GM23338 (cell line): Measurements from ENCODE around the gene SAMD13. TPM values are rescaled to one million over a fixed set of nuclear protein-coding genes. Genes with fewer than 3 reads are reported as not detected.

Source experiments
- ATAC-seq: fragments of 200-7000 bp; cut with Tn5 transposase; 3 replicates; pipeline ENCODE4 v1.9.1; 2020
- DNase-seq: peaks from one replicate; pipeline ENCODE4 v3.0.0-alpha.2; 2015; ENCODE audit warnings: low spot score
- H2AFZ ChIP-seq: fragments of 200-600 bp; sonication (generic); 2 replicates; pipeline ENCODE4 v1.8.0; 2016; ENCODE audit warnings: antibody characterized with exemption, mild to moderate bottlenecking, moderate library complexity
- H3F3A ChIP-seq: fragments of 200-600 bp; sonication (generic); replicated peaks from 2 replicates; pipeline ENCODE4 v1.8.0; 2017; ENCODE audit warnings: antibody characterized with exemption, mixed run types, low read depth
- H3K27ac ChIP-seq: fragments of 200-600 bp; sonication (generic); 2 replicates; pipeline ENCODE4 v1.6.1; 2016; ENCODE audit warnings: low read depth
- H3K27me3 ChIP-seq: fragments of 200-600 bp; sonication (generic); 2 replicates; pipeline ENCODE4 v1.8.0; 2016; ENCODE audit warnings: mild to moderate bottlenecking, mixed run types, moderate library complexity; ENCODE audit not compliant: insufficient read depth
- H3K36me3 ChIP-seq: fragments of 200-600 bp; sonication (generic); 2 replicates; pipeline ENCODE4 v1.8.0; 2016; ENCODE audit warnings: mild to moderate bottlenecking; ENCODE audit not compliant: insufficient read depth
- H3K4me1 ChIP-seq: fragments of 200-600 bp; sonication (generic); 2 replicates; pipeline ENCODE4 v1.8.0; 2016; ENCODE audit warnings: mild to moderate bottlenecking, moderate library complexity; ENCODE audit not compliant: insufficient read depth
- H3K4me2 ChIP-seq: fragments of 200-600 bp; sonication (generic); 2 replicates; pipeline ENCODE4 v1.7.1; 2017; ENCODE audit warnings: mixed run types
- H3K4me3 ChIP-seq: fragments of 200-600 bp; sonication (generic); 2 replicates; pipeline ENCODE4 v1.6.1; 2016; ENCODE audit warnings: mixed run types
- H3K79me2 ChIP-seq: fragments of 200-600 bp; sonication (generic); replicated peaks from 2 replicates; pipeline ENCODE4 v1.8.0; 2017; ENCODE audit warnings: mild to moderate bottlenecking; ENCODE audit not compliant: insufficient read depth
- H3K9me2 ChIP-seq: fragments of 200-600 bp; sonication (generic); 2 replicates; pipeline ENCODE4 v1.8.0; 2017; ENCODE audit not compliant: insufficient read depth
- H4K20me1 ChIP-seq: fragments of 200-600 bp; sonication (generic); replicated peaks from 2 replicates; pipeline ENCODE4 v1.8.0; 2017; ENCODE audit warnings: mild to moderate bottlenecking; ENCODE audit not compliant: insufficient read depth
- H3K27ac Mint-ChIP-seq: 2 replicates; pipeline ENCODE4 v1.8.0; 2020; ENCODE audit warnings: inconsistent platforms, mild to moderate bottlenecking, moderate library complexity, mixed read lengths
- H3K27me3 Mint-ChIP-seq: 3 replicates; pipeline ENCODE4 v1.8.0; 2022; ENCODE audit warnings: low read depth, mild to moderate bottlenecking, moderate library complexity, mixed read lengths, inconsistent platforms; ENCODE audit not compliant: insufficient read depth, poor library complexity
- H3K36me3 Mint-ChIP-seq: 3 replicates; pipeline ENCODE4 v1.8.0; 2021; ENCODE audit warnings: low read depth, mild to moderate bottlenecking, inconsistent platforms, moderate library complexity, mixed read lengths
- H3K4me1 Mint-ChIP-seq: 3 replicates; pipeline ENCODE4 v1.8.0; 2020; ENCODE audit warnings: mild to moderate bottlenecking, inconsistent platforms, mixed read lengths
- H3K4me3 Mint-ChIP-seq: 3 replicates; pipeline ENCODE4 v1.8.0; 2021; ENCODE audit warnings: moderate library complexity, mild to moderate bottlenecking, inconsistent platforms, mixed read lengths
- H3K9me3 Mint-ChIP-seq: 3 replicates; pipeline ENCODE4 v1.8.0; 2020; ENCODE audit warnings: moderate library complexity, mild to moderate bottlenecking, inconsistent platforms, mixed read lengths
- CREB1 ChIP-seq: fragments of 250-450 bp; sonication (Bioruptor Pico); IDR thresholded peaks from 2 replicates; pipeline ENCODE4 v1.5.0; 2020; ENCODE audit warnings: low read depth, mild to moderate bottlenecking, moderate library complexity
- ETS1 ChIP-seq: IDR thresholded peaks from 2 replicates; pipeline ENCODE4 v1.6.1; 2016; ENCODE audit warnings: antibody characterized with exemption
- EZH2 ChIP-seq: fragments of 200-600 bp; sonication (generic); IDR thresholded peaks from one replicate; pipeline ENCODE4 v1.8.0; 2017; ENCODE audit warnings: antibody characterized with exemption, mild to moderate bottlenecking, low read depth; ENCODE audit not compliant: unreplicated experiment
- EZH2phosphoT487 ChIP-seq: fragments of 200-600 bp; sonication (generic); IDR thresholded peaks from one replicate; pipeline ENCODE4 v1.8.1; 2018; ENCODE audit warnings: antibody characterized with exemption; ENCODE audit not compliant: unreplicated experiment
- JUNB ChIP-seq: IDR thresholded peaks from one replicate; pipeline ENCODE4 v1.6.1; 2016; ENCODE audit warnings: antibody characterized with exemption; ENCODE audit not compliant: unreplicated experiment
- NANOG ChIP-seq: IDR thresholded peaks from 2 replicates; pipeline ENCODE4 v1.6.1; 2016; ENCODE audit warnings: antibody characterized with exemption, borderline replicate concordance
- POLR2AphosphoS5 ChIP-seq: IDR thresholded peaks from 2 replicates; pipeline ENCODE4 v1.6.1; 2016; ENCODE audit warnings: antibody characterized with exemption, low read depth
- STAT1 ChIP-seq: IDR thresholded peaks from one replicate; pipeline ENCODE4 v1.6.1; 2016; ENCODE audit warnings: antibody characterized with exemption; ENCODE audit not compliant: unreplicated experiment
- ZNF114 ChIP-seq: fragments of 250-450 bp; sonication (Bioruptor Pico); IDR thresholded peaks from 2 replicates; pipeline ENCODE4 v1.5.0; 2020; ENCODE audit warnings: mild to moderate bottlenecking, moderate library complexity
- ZNF331 ChIP-seq: fragments of 250-450 bp; sonication (Bioruptor Pico); IDR thresholded peaks from 2 replicates; pipeline ENCODE4 v1.5.0; 2020; ENCODE audit warnings: low read depth, mild to moderate bottlenecking, moderate library complexity
- ZNF462 ChIP-seq: fragments of 250-450 bp; sonication (Bioruptor Pico); IDR thresholded peaks from 2 replicates; pipeline ENCODE4 v1.5.0; 2020; ENCODE audit warnings: mild to moderate bottlenecking, moderate library complexity
- polyA plus RNA-seq: library from polyadenylated mRNA; unstranded; fragments of >200 nt; fragmentation: Nextera tagmentation; extraction: Ambion mirVana; gene quantifications from 2 replicates; pipeline ENCODE4 v1.2.1, GENCODE V29; 2016
- total RNA-seq: library from RNA; depleted of rRNA; stranded (reverse); fragments of >200 nt; shearing (Covaris generic); gene quantifications from 2 replicates; pipeline ENCODE4 v1.2.3, GENCODE V29; 2014
- TF ChIP-seq, protein P1 (sequence below): IDR thresholded peaks from one replicate; pipeline ENCODE4 v1.6.1; 2018; ENCODE audit warnings: antibody characterized with exemption; ENCODE audit not compliant: unreplicated experiment
- TF ChIP-seq, protein P2 (sequence below), 2 experiments: fragments of 200-600 bp in 1 of 2; sonication (generic) in 1 of 2; conservative IDR thresholded peaks; 2 replicates each; pipeline versions ENCODE4 v1.5.1 to v1.6.1; 2016 to 2017; ENCODE audit warnings: antibody characterized with exemption in 2 of 2, low read depth in 2 of 2, mild to moderate bottlenecking in 2 of 2, moderate library complexity in 1 of 2

The SAMD13 gene
- total and polyA plus RNA-seq, 2 experiments from 2014 or later = 2.5 to 3.6 TPM

- TF ChIP-seq, protein P1, sequence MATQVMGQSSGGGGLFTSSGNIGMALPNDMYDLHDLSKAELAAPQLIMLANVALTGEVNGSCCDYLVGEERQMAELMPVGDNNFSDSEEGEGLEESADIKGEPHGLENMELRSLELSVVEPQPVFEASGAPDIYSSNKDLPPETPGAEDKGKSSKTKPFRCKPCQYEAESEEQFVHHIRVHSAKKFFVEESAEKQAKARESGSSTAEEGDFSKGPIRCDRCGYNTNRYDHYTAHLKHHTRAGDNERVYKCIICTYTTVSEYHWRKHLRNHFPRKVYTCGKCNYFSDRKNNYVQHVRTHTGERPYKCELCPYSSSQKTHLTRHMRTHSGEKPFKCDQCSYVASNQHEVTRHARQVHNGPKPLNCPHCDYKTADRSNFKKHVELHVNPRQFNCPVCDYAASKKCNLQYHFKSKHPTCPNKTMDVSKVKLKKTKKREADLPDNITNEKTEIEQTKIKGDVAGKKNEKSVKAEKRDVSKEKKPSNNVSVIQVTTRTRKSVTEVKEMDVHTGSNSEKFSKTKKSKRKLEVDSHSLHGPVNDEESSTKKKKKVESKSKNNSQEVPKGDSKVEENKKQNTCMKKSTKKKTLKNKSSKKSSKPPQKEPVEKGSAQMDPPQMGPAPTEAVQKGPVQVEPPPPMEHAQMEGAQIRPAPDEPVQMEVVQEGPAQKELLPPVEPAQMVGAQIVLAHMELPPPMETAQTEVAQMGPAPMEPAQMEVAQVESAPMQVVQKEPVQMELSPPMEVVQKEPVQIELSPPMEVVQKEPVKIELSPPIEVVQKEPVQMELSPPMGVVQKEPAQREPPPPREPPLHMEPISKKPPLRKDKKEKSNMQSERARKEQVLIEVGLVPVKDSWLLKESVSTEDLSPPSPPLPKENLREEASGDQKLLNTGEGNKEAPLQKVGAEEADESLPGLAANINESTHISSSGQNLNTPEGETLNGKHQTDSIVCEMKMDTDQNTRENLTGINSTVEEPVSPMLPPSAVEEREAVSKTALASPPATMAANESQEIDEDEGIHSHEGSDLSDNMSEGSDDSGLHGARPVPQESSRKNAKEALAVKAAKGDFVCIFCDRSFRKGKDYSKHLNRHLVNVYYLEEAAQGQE = no peak
- TF ChIP-seq ETS1 (no peak), CREB1 (CRISPR knock-in tag) (no peak), ZNF331 (CRISPR knock-in tag) (no peak), EZH2 (no peak), JUNB (no peak), POLR2AphosphoS5 (no peak), STAT1 (no peak), EZH2phosphoT487 (no peak), ZNF114 (CRISPR knock-in tag) (no peak), NANOG (no peak)
Observed at GRCh38 chr1:84319662-84320061, 18.2 kb downstream of the SAMD13 start (continued).

DNA sequence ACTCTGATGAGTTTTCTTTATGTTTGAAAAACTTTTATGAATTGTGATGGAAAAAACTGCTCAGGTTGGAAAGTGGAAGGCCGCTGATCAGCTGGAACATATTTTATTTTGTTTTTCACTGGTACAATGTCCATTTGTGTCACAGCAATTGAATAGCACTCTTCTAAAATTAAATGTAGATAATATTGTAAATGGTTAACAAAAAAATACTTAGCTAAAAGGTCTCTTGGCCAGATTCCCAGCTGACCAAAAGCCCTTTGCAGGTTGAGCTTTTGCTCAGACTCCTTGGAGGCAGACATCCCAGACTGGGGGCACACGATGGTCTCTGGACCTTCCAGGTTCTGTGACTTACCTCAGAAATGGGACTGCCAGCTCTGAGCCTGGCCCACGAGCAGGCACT is 26.3 kb downstream of the SAMD13 start:
- no peaks in the 10 kb centered on the region for H3K9me3 Mint-ChIP-seq
- H3K4me3 Mint-ChIP-seq = no peak overlapping the region
- no peaks in the 10 kb centered on the region for H4K20me1 ChIP-seq
- H3K27ac ChIP-seq = no peak overlapping the region
- H3K79me2 ChIP-seq = no peaks in the 10 kb centered on the region
- no peak overlapping the region for H3K4me2 ChIP-seq
- no peak for ATAC-seq
- H3K9me2 ChIP-seq = 0 out of 2 replicates have a peak, but pooled peaks cover 13% of the 10 kb centered on the region
- H3K27ac Mint-ChIP-seq = no peak overlapping the region
- H3K27me3 ChIP-seq = no peaks in the 10 kb centered on the region
- peaks cover 1% of the 10 kb centered on the region for H3K27me3 Mint-ChIP-seq
- peaks cover 6% of the 10 kb centered on the region; the same call in 1 of the 2 replicates for H3K4me1 ChIP-seq
- peaks cover 6% of the 10 kb centered on the region; the same call in 2 of the 3 replicates for H3K4me1 Mint-ChIP-seq
- no peak overlapping the region for H2AFZ ChIP-seq
- no peak overlapping the region for H3K4me3 ChIP-seq
- H3K36me3 Mint-ChIP-seq = peaks cover 18% of the 10 kb centered on the region
- H3F3A ChIP-seq = no peaks in the 10 kb centered on the region
- H3K36me3 ChIP-seq = no peaks in the 10 kb centered on the region
- no peak for TF ChIP-seq ZNF114 (CRISPR knock-in tag)
- TF ChIP-seq ZNF331 (CRISPR knock-in tag) = no peak
- TF ChIP-seq EZH2 = no peak
- TF ChIP-seq CREB1 (CRISPR knock-in tag) = no peak
- no peak for TF ChIP-seq ZNF462
- TF ChIP-seq, protein P2, sequence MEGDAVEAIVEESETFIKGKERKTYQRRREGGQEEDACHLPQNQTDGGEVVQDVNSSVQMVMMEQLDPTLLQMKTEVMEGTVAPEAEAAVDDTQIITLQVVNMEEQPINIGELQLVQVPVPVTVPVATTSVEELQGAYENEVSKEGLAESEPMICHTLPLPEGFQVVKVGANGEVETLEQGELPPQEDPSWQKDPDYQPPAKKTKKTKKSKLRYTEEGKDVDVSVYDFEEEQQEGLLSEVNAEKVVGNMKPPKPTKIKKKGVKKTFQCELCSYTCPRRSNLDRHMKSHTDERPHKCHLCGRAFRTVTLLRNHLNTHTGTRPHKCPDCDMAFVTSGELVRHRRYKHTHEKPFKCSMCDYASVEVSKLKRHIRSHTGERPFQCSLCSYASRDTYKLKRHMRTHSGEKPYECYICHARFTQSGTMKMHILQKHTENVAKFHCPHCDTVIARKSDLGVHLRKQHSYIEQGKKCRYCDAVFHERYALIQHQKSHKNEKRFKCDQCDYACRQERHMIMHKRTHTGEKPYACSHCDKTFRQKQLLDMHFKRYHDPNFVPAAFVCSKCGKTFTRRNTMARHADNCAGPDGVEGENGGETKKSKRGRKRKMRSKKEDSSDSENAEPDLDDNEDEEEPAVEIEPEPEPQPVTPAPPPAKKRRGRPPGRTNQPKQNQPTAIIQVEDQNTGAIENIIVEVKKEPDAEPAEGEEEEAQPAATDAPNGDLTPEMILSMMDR (conservative IDR thresholded peaks at IDR 0.05; ENCODE audit: low read depth in 2 of 2) = no peak
- no peak for TF ChIP-seq STAT1
- no peak for DNase-seq
